Cardiac fibroblast (primary cell): ENCODE data around the gene SYNDIG1.

ENCODE experiments used
- DNase-seq, 2 donors: peaks; one replicate each; pipeline versions ENCODE4 v3.0.0 to v3.0.0-alpha.2; 2010; ENCODE audit warnings: low read depth in 2 of 2
- H3K4me3 ChIP-seq, 2 donors: replicated peaks in 1 of 2; 1 replicate in 1 of 2; 2 replicates in 1 of 2; pipeline ENCODE4 v1.5.1; 2011; ENCODE audit warnings: low read depth in 2 of 2, low read length in 2 of 2, mild to moderate bottlenecking in 2 of 2, moderate library complexity in 1 of 2
- TF ChIP-seq, protein P1 (sequence below): IDR thresholded peaks from one replicate; pipeline ENCODE4 v1.5.1; 2011; ENCODE audit warnings: low read depth, mild to moderate bottlenecking, low read length, inconsistent platforms

Gene SYNDIG1

DNA sequence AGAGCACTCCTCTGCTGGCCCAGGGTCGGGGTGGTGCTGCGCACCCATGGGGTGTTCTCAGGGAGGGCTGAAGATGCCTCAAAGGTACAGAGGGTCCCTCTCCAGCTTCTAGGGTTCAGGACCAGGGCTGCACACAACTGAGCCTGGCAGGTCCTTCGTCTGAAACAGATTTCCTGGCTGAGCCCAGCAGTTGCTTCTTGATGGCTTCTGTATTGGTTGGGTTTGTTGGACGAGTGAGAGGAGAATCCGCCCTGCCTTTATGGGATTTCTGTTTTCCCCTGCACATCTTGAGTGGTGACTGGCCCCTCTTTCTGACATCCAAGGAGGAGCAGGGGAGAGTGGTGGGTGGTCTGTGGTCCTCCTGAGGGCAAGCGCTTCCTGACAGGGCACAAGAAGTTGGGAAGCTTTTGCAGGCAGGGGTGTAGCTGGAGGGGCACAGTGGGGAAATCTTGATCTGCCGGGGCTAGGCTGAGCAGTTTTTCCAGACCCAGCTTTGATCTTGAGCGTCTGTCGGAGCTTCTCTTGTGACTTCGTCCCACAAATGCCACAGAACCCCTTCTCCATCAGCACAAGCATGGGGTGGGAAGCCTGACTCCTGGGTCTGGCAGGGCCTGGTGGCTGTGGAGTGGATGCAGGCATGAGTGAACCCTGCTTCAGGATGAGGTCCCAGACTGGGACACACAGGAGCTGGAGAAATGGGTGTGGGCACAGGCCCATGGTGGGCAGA, 116.5 kb downstream of the SYNDIG1 start:
- H3K4me3 ChIP-seq = no peak overlapping the region
- TF ChIP-seq, protein P1, sequence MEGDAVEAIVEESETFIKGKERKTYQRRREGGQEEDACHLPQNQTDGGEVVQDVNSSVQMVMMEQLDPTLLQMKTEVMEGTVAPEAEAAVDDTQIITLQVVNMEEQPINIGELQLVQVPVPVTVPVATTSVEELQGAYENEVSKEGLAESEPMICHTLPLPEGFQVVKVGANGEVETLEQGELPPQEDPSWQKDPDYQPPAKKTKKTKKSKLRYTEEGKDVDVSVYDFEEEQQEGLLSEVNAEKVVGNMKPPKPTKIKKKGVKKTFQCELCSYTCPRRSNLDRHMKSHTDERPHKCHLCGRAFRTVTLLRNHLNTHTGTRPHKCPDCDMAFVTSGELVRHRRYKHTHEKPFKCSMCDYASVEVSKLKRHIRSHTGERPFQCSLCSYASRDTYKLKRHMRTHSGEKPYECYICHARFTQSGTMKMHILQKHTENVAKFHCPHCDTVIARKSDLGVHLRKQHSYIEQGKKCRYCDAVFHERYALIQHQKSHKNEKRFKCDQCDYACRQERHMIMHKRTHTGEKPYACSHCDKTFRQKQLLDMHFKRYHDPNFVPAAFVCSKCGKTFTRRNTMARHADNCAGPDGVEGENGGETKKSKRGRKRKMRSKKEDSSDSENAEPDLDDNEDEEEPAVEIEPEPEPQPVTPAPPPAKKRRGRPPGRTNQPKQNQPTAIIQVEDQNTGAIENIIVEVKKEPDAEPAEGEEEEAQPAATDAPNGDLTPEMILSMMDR = no peak
- DNase-seq = no peak

DNA sequence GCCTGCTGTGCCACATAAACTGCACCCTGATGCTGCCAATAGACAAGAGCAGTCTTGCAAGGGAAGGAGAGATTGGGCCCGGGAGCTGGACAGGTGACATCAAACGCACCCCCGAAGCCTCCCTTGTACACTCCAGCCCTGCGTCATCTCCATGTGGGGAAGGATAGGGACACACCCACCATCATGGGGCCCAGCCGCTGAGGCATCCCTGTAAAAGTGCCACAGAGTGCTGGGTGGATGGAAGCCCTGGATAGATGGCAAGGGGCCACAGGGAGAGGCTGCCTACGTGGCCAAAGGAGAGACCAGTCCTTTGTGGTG, 117.1 kb downstream of the SYNDIG1 start:
- DNase-seq = no peak
- TF ChIP-seq, protein P1 = no peak
- no peak overlapping the region for H3K4me3 ChIP-seq

DNA sequence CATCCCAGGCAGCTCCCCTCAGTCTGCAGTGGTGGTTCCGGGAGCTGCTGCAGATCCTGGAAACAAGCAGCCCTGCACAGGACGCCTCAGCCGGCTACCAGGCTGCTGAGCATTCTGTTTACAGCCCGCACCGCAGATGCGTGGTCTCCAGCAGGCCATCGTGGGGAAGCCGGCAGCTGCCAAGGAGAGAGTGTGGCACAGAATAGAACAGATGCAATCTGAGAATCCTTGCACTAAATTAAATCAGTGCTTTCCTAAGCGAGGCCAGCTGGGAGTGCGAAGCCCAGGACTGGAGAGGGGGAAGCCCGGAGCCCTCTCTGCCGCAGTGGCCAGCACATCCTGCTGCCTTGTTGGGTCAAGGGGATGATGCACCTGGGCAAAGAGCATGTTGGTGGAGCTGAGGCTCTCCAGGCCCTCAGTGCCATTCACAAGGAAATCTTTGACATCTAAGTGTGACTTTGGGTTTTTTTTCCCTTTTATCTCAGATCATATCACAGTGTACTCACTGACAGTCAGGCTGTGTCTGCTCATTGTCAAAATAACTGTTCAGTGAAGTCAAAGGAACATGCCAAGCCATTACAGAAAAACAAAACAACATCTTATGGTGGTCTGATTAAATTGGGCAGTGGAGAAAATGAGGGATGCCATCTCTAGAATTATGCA, 118.1 kb downstream of the SYNDIG1 start:
- TF ChIP-seq, protein P1 = no peak
- DNase-seq = no peak
- H3K4me3 ChIP-seq = no peak overlapping the region

DNA sequence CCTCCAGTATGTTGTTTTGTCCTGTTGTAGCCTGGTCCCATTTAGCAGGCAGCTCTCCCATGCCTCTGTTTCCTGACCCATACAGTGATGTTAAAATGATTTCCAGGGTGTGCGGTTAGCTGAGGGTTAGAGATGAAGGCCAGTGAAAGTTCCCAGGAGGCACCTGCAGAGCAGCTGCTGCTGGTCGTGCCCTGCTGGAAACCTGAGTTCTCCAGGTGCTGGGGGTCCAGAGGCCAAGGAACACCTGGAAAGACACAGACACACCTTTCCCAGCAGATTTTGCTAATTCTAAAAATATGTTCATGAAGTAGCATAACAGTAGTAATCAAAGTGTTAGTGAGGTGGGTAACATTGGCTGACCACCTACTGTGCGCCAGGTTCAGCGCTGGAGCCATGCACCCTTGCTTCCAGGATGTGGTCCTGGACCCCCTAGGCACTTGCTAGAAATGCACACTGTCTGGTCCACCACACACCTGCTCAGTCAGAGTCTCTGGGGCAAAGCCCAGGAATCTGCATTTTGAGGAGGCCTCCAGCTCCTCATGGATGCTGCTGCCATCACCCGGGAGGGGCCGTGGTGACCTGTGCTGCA, 118.7 kb downstream of the SYNDIG1 start:
- DNase-seq = no peak
- H3K4me3 ChIP-seq = no peak overlapping the region
- TF ChIP-seq, protein P1 = no peak

DNA sequence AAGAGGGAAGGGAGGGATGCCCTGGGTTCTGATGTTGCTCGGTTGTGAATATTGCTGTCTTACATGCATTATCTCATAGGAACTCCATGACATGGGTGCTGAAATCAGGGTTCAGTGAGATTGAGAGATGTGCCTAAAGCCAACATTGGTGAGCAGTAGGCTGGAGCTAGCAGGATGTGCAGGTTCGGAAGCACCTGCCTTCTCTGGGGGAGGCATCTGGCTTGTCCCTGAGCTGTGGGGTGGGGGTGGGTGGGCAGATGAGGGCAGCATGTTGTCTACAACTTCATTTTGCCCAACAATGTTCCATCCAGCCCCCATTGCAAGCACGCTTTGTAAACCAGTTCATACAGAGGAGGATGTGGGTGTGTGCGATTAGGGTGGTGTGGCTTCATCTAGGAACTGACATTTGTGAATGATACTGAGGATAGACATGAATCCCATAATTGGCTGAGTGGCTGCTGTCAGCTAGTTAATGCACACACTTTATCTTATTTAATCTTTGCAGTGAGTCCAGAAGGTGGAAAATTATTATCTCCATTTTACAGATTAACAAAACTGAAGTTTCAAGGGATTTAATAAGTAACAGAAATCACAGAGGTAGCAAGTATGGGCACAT, 119.4 kb downstream of the SYNDIG1 start:
- TF ChIP-seq, protein P1 = no peak
- no peak overlapping the region for H3K4me3 ChIP-seq
- DNase-seq = no peak

DNA sequence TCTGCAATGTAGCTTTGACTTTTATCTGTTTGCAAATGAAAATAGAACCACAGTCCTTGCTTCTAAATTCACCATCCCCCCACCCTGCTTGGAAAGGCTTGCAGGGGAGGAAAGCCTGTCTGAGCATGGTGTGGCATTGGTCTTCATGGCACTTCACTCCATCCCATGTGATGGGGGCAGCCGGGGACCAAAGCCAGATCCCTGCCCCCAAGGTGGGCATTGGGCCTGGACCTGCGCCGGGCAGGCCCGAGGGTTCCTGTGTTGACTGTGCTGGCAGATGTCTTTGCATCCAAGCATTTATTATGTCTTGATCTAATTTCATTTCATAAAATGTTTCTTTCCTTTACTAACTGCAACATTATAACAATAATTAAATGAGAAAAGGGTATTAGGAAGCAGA, 120.0 kb downstream of the SYNDIG1 start:
- no peak overlapping the region for H3K4me3 ChIP-seq
- TF ChIP-seq, protein P1 = no peak
- no peak for DNase-seq
